GM21526 (cell line): ENCODE data around the gene DBX1.

ENCODE experiments used
- ATAC-seq: cut with Tn5 transposase; IDR thresholded peaks from one replicate; pipeline ENCODE4 v1.9.1; 2021; ENCODE audit warnings: moderate library complexity; ENCODE audit not compliant: unreplicated experiment, low FRiP score

Gene DBX1

GRCh38 chr11:20126724-20127123, 33.6 kb downstream of the DBX1 start:
- ATAC-seq, result no peak

- ATAC-seq, result no peak
Measured at GRCh38 chr11:20125927-20126326, 34.3 kb downstream of the DBX1 start.

GRCh38 chr11:20122131-20122530, 38.1 kb downstream of the DBX1 start:
- no peak for ATAC-seq

GRCh38 chr11:20120134-20120925, 39.9 kb downstream of the DBX1 start:
- no peak for ATAC-seq

DNA sequence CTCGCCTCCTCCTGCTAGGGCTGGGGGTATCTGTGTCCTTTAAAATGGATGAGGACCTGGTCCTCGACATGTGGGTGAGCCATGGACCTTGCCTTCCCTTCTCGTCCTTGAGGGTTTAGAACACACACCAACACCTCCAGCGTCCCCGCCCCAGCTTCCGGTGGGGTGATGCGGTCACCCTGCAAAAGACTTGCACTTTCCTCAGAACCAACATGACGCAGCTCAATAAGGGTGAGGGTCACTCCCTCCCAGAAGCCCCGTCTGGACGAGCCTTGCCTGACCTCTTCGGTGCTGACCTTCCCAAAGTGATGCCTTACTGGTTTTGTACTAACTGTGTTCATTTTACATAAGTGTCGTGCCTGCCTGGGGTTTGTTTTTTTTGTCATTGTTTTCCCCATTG, 41.0 kb downstream of the DBX1 start:
- no peak for ATAC-seq

- no peak for ATAC-seq
Measured at GRCh38 chr11:20118209-20118608, 42.1 kb downstream of the DBX1 start.

DNA sequence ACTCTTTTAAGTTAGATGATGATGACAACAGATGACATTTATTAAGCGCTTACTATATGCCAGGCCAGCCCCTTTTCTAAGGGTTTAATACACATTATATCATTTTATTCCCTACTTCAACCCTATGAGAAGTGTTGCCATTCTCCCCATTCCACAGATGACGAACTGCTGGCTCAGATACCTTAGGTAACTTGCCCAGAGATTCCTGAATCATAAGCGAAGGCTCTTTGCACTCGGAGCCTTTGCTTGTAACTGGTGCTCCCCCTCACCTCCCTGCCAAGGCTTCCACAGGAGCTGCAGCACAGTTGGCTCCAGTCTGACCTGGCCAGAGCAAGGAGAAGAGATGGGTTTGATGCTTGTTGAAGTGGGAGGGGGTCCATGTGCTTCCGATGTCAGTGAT, 43.0 kb downstream of the DBX1 start:
- ATAC-seq, result no peak

GRCh38 chr11:20116825-20117224, 43.5 kb downstream of the DBX1 start:
- no peak for ATAC-seq

- ATAC-seq, result no peak
Measured at GRCh38 chr11:20114588-20114987, 45.7 kb downstream of the DBX1 start.

- ATAC-seq, result no peak
Measured at GRCh38 chr11:20113149-20113438, 47.2 kb downstream of the DBX1 start.

DNA sequence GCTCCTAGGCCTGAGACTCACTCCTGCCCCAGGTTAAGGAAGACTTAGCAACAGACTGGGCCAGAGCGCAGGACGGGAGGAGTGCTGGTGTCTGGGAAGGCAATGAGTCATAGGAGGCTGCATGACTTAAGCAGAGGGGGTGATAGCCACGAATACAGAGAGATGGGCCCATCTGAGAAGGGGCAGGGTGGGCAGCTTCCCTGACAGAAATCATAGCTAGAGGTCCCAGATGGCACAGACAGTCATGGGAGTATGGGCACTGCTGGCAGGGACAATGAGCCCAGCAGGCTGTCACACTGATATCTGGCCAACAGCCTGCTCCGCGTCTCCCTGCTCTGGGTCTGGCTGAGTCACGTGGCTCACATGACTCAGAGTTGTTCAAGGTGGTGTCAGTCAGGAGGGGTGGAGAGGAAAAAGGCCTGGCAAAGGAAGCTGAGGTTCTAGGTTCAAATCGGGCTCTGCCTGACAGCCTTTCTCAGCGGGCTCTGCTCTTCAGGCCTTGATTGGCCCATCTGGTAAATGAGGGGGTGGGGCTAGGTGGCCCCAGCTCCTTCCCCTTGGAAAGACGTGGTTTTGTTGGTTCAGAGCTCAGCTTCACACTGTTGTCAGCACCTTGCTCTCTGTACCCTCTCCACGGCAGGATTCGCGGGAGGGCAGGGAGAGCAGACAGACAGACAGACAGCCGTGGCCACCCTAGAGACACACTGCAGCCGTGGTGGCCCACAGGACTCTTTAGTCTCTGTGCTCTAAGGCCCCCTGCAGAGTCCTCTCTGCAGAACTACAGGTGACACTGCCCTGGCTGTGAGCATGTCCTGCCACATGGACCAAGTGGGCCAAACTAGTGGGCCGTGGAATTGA, 47.8 kb downstream of the DBX1 start:
- ATAC-seq, result no peak

- no peak for ATAC-seq
Measured at GRCh38 chr11:20111871-20112270, 48.4 kb downstream of the DBX1 start.

GRCh38 chr11:20110908-20111669, 49.2 kb downstream of the DBX1 start:
- peak; percentile 89 for ATAC-seq

GRCh38 chr11:20109731-20110445, 50.4 kb downstream of the DBX1 start:
- no peak for ATAC-seq
